ENCODE results near the gene TRPM3.
"Not testable (repeated sequence)": the region's sequence is repeated elsewhere in the genome, so short reads cannot be mapped to it uniquely, and the experiment has no call there.

The TRPM3 gene

GRCh38 chr9:70746316-70746715, 375.1 kb downstream of the TRPM3 start:
- DNase-seq: no peak

- DNase-seq: not testable (repeated sequence)
Measured at GRCh38 chr9:70724794-70725193, 396.6 kb downstream of the TRPM3 start.

DNA sequence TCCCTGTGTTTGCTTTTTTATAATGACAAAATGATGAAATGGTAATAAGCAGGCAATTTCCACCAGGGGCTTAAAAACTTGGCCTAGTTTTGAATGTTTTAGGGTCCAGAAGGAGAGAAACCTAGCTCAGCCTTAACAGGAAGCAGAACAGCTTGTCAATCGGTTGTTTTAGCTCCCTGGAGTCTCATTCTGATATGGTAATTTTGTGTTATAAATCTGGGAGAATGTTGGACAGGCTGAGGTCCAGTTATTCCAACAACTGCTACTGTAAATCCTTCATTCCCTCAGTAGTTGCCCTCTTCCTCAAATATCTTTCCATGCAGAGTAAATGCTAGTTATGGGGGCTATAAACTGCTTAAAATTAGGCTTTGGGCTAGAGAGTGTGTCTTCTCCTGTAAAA, 397.4 kb downstream of the TRPM3 start:
- not testable (repeated sequence) for DNase-seq

- DNase-seq: not testable (repeated sequence)
Measured at GRCh38 chr9:70706797-70707196, 414.6 kb downstream of the TRPM3 start.

GRCh38 chr9:70701163-70701562, 420.3 kb downstream of the TRPM3 start:
- no peak for DNase-seq

- no peak for DNase-seq
Measured at GRCh38 chr9:70696694-70697335, 424.6 kb downstream of the TRPM3 start.

DNA sequence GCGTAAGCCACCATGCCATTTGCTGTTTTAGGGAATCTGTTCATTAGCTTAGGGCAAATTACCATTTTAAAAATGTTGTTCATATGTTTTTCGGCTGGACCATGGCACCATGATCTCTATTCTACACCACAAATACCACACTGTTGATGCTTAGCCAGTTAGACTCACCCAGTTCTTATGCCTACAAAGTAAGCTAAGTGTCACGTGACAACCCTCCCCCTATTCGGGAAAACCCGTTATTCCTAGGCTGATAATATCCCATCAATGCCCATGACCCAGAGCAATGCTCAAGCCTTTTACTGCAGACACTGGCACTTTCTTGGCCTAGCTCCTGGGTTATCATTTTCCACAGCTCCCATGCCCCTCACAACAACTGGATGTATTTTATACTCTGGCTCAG, 426.7 kb downstream of the TRPM3 start:
- DNase-seq: no peak

DNA sequence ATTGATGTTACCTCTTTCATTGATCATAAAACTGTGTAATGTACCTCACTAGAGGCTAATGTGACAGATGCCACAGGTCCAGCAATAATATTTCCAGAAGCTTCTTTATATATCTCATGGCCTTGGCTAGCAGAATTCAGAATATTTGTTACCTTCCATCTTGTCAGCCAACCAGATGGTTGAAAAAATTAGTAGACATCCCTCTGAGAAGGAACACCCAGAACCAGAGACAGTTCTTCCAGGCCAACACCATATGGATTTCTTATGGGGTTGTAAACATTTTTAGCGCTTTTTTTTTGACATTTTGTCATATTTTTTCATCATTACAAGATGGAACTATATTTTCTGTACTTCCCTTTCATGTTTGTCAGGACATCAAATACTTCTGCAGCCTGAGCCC, 428.2 kb downstream of the TRPM3 start:
- DNase-seq: no peak

DNA sequence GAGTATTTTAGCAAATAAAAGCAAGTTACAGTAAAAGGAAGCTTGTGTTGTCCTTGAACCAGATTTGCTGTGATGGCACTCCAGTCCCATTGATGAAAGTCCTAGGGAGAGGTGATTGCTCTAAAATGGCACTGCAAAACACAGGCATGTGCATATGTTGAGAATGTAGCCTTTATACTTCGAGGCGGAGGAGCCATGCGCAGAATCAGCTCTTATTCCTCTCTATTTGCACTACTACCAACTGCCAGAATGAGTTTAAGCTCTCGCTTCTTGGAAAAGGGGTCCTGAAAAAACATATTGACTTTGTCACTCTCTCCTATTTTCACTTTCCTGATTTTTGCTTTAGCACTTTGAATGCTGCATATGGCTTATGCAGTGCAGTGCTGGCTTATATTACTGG, 429.0 kb downstream of the TRPM3 start:
- DNase-seq: no peak

GRCh38 chr9:70688704-70689103, 432.7 kb downstream of the TRPM3 start:
- no peak for DNase-seq

DNA sequence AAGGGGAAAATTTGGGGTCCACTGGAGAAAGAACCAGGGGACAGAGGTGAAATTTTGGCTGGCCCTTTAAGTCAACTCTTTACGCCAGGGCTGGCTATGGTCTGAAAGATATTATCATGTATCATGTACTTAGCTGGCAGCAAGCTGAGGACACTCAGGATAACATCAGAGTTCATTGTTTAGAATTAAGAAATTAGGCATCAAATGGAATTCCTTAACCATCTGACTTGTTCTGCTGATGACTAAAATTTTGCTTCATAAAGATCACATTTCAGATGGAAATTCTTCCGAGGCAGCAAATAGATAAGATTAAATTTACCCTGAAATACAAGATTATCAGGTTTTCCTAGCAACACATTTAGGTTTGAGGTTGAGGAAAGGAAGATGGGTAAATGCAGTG, 437.6 kb downstream of the TRPM3 start:
- no peak for DNase-seq

DNA sequence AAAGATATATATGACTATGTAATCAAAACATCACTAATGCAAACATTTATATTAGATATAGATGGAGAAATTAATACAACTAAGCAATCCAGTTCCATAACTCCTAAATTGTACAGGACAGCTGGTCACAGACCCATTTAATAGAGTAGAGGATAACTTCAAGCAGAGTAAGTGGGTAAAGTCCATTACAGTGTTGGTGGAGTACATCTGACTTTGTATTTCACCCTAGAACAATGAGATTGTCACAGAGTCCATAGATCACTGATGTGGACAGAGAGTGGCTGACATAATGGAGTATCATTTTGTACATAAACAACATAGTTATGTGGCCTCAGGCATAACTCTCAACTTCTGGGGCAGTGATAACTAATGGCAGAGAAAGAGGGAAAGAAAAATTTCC, 439.1 kb downstream of the TRPM3 start:
- no peak for DNase-seq

DNA sequence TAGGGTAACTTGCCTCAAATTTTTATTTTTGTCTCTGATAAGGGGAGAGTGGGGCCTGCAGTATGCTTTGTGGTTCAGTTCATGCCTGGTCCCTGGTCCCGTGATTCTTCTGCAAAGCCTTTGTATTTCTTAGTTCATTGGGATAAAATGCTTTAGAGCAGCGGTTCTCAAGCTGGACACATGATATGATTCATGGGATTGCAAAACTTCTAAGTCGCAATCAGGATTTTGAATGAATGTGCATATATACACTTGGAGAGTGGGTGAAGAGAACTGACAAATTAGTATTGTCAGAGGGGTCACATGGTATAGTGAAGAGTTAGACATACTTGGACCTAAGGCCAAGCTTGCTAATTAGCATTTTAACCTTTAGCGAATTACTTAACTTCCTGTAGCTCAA, 441.6 kb downstream of the TRPM3 start:
- DNase-seq: no peak

DNA sequence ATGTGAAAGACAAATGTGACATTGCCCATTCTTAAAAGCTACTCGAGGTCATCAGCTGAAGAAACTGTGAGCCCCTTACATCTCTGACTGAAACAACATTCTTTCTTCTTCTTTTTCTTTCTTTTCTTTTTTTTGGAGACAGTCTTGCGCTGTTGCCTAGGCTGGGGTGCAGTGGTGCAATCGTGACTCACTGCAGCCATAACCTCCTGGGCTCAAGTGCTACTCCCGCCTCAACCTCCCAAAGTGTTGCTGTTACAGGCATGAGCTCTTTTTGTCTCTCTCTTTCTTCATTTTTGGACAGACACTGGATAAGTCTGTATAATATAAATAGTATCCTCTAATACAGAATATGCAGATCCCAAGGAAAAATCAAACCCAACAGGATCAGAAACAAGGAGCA, 443.3 kb downstream of the TRPM3 start:
- no peak for DNase-seq

DNA sequence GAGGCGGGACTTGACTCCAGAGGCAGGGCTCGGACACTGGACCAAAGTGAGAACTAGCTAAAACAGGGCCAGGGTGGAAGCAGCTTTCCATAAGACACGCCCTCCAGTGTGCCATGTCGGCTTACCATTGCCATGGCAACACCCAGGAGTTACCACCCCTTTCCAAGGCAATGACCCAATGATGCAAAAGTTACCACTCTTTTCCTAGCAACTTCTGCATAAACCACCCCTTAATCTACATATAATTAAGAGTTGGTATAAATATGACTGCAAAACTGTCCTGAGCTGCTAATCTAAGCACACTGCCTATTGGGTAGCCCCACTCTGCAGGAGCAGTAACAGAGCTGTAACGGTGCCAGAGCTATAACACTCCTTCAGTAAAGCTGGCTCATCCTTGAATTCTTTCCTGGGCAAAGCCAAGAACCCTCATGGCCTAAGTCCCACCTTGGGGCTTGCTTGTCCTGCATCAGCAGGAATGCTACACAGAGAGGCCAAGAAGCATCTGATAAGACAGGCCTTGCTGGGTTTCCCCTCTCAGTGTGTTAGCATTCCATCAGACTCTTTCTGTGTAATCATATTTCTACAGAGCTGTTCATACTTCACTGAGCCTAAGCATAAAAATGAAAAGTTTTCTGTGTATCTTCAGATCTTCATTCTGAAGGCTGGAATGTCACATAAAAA, 444.2 kb downstream of the TRPM3 start:
- DNase-seq: no peak

DNA sequence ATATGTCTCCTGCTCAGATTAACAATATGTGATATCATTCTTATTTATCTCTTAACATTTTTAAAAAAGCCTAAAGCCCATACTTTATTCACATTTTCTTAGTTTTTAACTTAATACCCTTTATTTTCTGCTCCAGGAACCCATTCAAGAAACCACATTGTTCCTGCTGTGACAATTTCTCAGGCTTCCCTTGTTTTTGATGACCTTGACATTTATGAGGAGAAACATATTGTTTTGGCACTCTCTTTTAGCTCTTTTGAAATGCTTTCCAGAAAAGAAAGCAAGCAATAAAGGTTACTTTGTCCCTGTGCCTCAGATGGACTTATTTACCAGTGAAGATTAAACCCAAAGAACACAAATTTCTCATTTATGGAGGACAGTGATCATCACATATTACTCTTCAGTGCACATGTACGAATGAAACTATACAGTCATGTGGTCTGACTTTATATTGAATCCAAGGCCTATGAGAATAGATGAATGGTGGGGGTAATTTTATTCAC, 445.5 kb downstream of the TRPM3 start:
- no peak for DNase-seq

GRCh38 chr9:70673844-70674243, 447.6 kb downstream of the TRPM3 start:
- DNase-seq: no peak

DNA sequence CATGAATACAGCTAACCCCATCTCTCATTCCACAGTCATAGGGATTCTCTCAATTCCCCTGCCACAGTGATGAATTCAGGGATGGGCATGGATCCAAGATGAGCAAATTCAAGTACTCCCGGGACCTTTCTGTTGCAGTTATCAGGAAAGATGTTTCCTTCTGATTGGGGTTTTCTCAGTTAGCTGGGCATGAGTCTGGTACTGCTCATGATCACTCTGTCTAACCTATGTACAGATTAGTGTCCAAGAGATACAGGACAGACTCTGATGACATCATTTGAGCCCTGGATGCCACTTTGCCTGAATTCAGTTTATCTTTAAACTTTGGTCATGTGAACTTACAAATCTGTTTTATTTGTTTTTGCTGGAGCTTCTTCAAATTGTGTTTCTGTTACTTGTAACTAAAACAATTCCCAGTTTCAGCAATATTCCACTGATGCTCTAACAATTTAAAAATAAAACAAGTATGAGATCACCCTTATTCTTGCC, 449.2 kb downstream of the TRPM3 start:
- no peak for DNase-seq

DNA sequence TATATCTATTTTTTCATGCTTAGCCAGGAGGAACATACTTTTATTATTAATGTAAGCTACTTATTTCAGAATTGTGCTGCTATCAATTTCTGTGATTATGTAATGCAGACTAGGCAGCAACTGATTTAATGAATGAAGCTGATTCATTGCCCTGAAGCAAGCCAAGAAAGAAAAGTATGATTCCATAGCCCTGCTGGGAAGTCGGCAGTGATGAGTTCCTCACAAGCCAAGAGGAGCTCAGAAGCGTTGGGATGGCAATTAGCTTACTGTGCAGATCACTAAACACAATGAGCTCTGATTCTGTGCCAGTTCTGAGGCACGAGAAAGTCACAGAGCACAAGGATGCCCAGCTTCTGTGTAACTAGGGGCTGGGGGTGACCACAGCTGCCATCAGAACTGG, 452.7 kb downstream of the TRPM3 start:
- no peak for DNase-seq

- no peak for DNase-seq
Measured at GRCh38 chr9:70658765-70659164, 462.7 kb downstream of the TRPM3 start.

DNA sequence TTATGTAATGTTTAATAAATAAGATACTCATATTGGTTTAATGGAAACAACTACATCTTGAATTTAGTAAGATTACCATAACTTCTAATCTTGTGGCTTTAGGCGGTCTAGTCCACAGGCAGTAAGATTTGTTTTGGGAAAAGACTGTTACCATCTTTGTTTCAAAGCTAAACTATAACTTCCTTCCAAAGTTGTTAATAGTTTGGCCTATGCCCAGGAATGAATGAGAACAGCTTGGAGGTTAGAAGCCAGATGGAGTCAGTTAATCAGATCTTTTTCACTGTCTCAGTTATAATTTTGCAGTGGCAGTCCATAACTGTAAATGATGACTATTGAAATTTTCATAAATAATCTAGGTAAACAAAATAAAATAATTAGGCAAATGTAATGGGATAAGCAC, 465.1 kb downstream of the TRPM3 start:
- no peak for DNase-seq

DNA sequence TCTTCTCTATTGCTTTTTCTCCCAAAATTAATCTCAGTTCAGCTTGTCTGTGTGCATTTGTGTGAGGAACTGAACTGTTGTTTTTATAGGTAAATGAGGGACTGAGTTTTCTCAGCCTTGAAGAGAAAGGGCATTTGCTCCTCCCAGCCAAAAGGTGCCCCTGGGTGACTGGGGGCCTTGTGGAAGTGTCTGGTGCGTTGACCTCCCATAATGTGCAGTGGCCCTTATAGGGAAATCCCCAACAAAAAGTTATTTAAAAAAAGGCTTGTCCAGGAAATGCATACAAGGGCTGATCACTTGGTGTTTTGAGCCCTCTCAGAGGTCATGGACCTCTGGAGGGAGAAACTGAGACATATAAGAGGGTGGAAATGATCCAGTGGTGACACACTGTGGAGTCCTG, 467.3 kb downstream of the TRPM3 start:
- DNase-seq: no peak

DNA sequence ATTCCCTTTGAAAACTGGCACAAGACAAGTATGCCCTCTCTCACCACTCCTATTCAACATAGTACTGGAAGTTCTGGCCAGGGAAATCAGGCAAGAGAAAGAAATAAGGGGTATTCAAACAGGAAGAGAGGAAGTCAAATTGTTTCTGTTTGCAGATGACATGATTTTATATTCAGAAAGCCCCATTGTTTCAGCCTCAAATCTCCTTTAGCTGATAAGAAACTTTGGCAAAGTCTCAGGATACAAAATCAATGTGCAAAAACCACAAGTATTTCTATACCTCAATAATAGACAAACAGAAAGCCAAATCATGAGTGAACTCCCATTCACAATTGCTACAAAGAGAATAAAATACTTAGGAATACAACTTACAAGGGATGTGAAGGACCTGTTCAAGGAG, 476.8 kb downstream of the TRPM3 start:
- DNase-seq: not testable (repeated sequence)

DNA sequence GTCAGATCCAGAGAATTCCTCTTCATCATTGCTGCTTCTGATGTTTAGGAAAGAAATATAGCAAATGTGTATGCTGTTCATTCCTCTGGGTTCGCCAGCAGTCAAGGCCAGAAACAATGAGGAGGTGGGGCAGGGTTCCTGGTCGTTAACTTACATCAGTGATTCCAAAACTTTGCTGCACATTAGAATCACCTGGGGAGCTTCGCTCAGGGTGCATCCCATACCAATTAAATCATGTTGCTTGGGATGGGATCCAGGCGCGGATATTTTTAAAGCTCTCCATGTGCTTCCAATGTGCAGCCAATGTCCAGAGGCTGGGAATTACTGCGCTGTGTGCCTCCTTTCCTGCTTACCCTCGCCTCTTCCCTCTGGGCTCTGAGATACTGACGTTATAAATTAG, 479.1 kb downstream of the TRPM3 start:
- DNase-seq: no peak

GRCh38 chr9:70641631-70642030, 479.8 kb downstream of the TRPM3 start:
- no peak for DNase-seq
